Stimulated activated CD4-positive, alpha-beta T cell treated with anti-CD3 and anti-CD28 coated beads, TNF-alpha, amount 100 ng/mL, for 48 hours (primary cell): ENCODE measurements around the gene CENPP.
"Not testable (repeated sequence)": the region's sequence is repeated elsewhere in the genome, so short reads cannot be mapped to it uniquely, and the experiment has no call there.

Experiments
- DNase-seq, 3 donors: peaks; one replicate each; pipeline ENCODE4 v3.0.0-alpha.2; 2020; ENCODE audit warnings: low read depth in 3 of 3

The CENPP gene

GRCh38 chr9:92616199-92616641, 290.5 kb downstream of the CENPP start:
- no peak for DNase-seq

GRCh38 chr9:92616655-92617111, 290.9 kb downstream of the CENPP start:
- no peak for DNase-seq

- no peak for DNase-seq
Observed at GRCh38 chr9:92617195-92617813, 291.6 kb downstream of the CENPP start.

DNA sequence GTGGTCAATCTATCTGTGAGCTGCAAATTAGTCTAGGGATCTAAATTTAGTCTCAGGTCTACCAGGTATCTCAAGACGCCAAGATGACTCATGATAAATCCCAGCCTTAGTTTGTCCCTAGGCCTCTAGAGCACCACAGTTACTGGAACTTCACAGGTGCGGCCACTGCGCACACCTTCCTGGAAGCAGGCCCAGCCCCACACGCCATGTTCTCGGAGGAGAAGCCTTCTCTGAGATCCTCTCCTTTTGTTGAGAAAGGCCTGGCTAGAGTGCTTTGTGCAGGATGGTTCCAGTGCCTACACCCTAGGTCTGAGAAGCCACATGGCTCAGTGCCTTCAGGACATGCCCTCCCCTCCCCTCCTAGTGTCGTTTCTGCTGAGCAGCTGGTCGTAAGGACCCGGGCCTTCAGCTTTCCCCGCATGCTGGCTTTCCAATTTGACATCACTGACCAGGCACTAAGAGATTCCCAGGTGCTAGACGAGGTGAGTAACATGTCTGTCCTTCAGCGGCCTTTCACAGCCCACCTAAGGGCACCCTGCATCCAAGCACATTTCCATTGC, 292.3 kb downstream of the CENPP start:
- DNase-seq = no peak

GRCh38 chr9:92618633-92619225, 293.0 kb downstream of the CENPP start:
- DNase-seq = no peak

DNA sequence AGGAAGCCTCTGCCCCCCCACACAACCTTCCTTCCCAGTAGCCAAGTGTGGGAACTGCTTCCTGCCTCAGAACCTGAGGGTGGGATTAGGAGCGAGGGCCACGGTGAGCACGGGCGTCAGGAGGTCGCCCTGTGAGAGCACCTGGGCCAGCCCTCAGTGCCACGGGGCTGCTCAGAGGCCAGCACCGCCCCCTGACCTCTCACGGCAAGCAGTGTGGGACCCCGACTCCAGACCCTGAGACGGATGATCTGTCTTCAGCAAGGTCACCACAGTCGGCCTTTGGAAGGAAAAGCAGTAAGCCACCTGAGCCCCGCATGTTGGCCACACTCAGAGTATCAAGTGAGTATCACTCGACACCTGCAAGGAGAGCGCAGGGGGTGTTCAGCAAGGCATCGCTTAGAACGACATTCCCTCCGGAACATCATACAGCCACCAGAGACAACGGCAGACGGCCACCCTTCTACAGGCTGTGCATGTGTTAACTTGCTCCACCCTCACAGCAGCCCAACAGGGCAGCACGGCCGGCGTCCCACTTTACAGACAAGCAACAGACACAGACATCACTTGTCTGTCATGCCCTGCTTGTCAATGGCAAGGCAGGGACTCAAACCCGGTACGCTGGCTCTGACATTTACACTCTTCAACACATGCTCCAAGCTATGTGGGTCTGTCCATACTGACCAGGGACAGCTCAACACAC, 294.0 kb downstream of the CENPP start:
- DNase-seq = no peak

DNA sequence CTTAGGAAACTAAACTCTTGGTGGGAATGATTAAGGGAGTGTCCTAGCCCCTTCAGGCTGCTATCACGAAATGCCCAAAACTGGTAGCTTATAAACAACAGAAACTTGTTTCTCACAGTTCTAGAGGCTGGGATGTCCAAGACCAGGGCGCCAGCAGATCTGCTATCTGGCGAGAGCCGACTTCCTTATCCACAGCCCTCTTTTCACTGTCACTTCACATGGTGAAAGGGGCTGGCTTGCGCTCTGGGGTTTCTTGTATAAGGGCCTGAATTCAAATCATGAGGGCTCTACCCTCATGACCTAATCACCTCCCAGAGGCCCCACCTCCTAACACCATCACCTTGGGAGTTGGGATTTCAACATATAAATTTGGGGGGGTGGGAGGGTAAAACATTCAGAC, 295.1 kb downstream of the CENPP start:
- no peak for DNase-seq

DNA sequence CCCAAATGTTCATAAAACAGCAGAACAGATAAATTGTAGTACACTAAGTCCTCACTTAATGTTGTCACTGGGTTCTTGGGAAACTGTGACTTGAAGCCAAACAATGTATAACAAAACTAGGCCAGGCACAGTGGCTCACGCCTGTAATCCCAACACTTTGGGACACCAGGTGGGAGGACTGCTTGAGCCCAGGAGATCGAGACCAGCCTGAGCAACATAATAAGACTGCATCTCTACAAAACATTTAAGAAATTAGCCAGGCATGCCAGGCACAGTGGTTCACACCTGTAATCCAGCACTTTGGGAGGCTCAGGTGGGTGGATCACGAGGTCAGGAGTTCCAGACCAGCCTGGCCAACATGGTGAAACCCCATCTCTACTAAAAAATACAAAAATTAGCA, 298.2 kb downstream of the CENPP start:
- not testable (repeated sequence) for DNase-seq

GRCh38 chr9:92626484-92626883, 300.7 kb downstream of the CENPP start:
- DNase-seq = no peak

- no peak for DNase-seq
Observed at GRCh38 chr9:92627651-92628050, 301.9 kb downstream of the CENPP start.

DNA sequence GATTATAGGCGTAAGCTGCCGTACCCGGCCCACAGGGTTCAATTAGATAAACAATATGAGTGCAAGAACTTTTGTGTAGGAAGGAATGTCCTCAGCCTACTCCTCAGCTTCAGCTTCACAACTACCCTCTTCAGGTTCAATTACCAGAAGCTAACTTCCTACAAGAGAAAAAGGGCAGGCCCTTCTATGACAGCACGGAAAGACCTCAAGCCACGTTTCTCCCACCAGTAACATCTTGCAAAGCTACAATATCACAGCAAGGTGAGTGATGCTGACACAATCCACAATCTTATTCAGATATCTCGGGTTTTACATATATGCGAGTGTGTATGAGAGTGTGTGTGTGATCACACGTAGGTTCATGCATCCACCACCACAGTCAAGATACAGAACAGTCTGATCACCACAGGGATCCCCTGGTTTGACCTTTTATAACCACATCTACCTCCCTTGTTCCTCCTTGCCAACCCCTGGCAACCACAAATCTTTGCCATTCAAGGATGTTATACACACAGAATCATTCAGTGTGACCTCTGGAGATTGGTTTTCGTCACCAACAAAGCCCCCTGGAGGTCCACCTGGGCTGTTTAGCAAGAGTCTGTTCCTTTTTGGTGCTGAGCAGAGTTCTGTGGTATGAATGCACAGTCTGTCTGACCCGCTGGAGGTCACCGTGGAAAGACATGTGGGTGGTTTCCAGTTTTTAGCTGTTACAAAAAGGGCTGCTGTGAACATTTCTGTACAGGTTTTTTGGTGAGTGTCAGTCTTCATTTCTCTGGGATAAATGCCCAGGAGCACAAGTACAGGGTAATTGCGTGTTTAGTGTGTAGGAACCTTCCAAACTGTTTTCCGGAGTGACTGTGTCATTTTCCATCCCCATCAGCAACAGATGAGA, 305.9 kb downstream of the CENPP start:
- no peak for DNase-seq

- no peak for DNase-seq
Observed at GRCh38 chr9:92632641-92633040, 306.9 kb downstream of the CENPP start.

DNA sequence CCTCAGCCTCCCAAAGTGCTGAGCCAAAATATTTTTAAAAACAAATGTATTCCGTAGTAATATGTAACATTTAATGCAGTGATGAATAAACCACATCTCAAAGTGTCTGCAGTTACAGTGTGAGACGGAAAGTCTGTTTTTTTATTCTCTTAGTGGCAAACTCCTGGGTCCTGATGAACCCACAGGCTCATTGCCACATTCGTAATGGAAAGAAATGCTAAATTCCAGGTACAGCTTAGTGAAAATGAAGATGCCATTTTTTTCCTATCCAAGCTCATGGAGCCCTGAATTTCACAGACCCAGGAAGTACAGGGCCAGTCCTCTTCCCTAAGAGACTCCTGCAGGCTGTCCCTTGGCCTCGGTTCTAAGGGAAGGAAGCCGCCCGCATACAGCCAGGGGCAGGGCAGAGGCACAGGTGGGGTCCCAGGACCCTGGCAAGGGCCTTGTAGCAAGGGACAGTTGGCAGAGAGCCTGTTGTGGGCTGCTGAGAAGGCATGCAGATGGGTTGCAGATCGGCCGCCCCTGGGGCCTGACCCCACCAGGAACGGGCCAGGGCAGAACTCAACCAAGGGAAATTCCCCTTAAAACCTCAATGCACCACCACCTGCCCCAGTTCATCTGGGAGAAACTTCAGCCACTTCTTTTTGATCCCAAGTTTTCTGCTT, 308.0 kb downstream of the CENPP start:
- no peak for DNase-seq

GRCh38 chr9:92634712-92635605, 309.2 kb downstream of the CENPP start:
- peak; percentile 20 to 46 (median 42) for DNase-seq

DNA sequence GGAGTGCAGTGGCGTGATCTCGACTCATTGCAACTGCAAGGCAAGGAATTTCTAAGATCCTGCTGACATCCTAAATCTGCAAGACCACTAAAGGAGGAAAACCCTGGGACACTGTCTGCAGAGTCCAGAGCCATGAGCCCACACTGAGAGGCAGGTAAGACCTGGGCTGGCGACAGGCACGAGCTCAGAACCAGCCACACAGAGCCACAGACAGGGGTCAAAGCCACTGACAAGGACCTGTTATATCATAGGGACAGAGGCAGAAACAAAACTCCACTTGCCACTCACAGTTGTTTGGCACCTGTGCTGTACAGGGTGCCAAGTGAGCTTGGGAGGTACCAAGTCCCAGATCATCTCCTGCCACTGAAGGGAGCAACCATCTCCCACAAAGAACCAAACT, 310.0 kb downstream of the CENPP start:
- no peak for DNase-seq

GRCh38 chr9:92636627-92637026, 310.9 kb downstream of the CENPP start:
- DNase-seq = no peak

DNA sequence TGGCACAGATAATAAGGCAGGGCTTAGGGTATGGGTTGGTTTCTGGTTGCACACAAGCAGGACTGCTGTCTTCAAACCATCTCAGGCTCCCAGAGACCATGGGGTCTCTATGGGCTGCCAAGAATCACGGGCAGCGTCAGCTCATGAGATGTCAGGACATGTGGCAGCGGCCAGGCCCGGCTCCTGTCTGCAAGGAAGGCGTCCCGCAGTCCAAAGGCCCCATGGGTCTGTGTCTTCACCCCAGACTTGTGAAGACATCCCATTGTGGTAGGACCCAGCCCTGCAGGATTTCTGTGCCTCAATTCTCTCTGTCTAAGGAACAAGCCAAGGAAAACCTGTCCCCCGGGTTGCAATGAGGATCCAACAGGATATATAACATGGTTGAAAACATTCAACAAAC, 311.6 kb downstream of the CENPP start:
- no peak for DNase-seq

GRCh38 chr9:92637886-92638620, 312.3 kb downstream of the CENPP start:
- no peak for DNase-seq

- no peak for DNase-seq
Observed at GRCh38 chr9:92638621-92639101, 312.9 kb downstream of the CENPP start.
